ENCODE results near the gene SIK3. TPM values are rescaled to one million over a fixed set of nuclear protein-coding genes. Genes with fewer than 3 reads are reported as not detected.

Gene SIK3
- total RNA-seq, 1 donor from 2014 or later, result 54.6 TPM

DNA sequence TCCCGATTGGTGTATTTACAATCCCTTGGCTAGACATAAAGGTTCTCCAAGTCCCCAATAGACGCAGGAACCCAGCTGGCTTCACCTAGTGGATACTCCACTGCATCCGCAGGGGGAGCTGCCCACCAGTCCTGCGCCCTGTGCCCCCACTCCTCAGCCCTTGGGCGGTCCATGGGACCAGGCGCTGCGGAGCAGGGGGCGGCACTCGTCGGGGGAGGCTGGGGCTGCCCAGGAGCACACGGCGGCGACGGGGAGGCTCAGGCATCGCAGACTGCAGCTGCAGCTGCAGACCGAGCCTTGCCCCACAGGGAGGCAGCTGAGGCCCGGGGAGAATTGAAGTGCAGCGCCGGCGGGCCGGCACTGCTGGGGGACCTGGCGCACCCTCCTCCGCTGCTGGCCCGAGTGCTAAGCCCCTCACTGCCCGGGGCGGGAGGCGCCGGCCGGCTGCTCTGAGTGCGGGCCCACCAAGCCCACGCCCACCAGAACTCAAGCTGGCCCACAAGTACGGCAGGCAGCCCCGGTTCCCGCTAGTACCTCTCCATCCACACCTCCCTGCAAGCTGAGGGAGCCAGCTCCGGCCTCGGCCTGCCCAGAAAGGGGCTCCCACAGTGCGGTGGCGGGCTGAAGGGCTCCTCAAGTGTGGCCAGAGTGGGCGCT, 12.2 kb upstream of the SIK3 start:
- no peak for DNase-seq (ENCODE audit: low spot score)

DNA sequence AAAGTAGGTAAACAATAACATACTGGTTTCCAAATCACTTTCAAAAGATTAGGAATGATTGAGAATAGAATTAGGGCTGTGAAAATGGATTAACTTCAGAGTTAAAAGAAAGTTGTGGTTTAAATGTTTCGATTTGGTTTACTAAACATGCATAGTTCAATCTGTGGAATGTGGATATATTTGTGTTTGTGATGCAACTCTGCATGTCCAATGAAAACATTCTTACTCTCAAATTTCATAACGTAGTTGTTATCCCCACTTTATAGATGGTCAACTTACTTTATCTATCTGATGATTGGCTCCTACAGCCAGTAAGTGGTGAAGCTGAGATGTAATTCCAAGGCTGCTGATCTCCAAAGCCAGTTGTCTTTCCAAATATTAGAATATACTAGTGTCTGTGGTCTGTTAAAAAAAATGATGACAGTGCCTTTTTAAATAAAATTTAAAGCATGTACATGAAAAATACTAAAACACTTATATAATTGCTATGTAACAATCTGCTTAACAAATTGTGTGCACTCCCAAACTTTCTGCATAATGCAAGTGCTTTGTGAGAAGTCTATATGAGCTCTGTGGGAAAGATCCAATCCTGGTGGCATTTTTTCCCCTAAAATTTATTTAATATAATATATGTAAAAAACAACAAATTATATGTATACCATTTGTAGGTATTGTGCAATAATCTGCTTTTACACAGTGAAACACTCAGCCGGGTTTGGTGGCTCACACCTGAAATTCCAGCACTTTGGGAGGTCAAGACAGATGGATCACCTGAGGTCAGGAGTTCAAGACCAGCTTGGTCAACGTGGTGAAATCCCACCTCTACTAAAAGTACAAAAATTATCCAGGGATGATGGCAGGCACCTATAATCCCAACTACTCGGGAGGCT, 9.7 kb upstream of the SIK3 start:
- no peak for DNase-seq (ENCODE audit: low spot score)

DNA sequence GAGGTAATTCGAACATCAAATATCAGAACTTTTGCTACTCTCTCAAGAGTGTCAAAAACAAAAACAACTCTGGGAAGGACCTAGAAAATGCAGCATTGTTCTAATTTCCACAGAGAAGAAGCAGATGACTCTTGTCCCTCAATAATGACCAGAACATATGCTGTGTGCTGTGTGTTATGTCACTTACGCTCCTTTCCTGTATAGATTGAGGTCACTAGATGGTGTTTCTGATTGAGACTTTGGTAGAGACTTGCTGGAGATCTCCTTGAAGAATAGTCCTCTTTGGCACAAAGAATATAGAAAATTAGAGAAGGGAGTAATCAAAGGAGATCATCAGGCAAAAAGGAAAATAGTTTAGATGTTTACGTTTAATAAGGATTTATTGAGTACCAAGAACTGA, 2.3 kb upstream of the SIK3 start:
- no peak for DNase-seq (ENCODE audit: low spot score)

DNA sequence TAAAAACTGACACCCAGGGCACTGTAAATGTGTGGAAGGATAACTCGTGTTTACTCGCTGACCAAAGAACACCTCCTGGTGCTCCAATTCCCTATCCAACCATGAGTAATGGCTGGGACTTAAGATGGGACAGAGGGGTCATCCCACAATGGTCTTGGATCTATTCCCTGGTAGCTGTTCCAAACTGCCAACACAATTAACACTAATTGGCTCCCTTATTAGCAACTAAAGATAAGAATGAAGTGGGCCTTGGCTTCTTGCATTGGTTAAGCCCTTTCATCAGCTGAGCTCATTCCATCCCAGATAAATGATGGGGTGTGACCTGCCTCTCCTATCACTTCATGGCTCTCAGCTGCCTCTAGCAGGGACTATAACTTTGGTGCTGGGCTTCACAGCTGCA, 1.5 kb upstream of the SIK3 start:
- no peak for DNase-seq (ENCODE audit: low spot score)

DNA sequence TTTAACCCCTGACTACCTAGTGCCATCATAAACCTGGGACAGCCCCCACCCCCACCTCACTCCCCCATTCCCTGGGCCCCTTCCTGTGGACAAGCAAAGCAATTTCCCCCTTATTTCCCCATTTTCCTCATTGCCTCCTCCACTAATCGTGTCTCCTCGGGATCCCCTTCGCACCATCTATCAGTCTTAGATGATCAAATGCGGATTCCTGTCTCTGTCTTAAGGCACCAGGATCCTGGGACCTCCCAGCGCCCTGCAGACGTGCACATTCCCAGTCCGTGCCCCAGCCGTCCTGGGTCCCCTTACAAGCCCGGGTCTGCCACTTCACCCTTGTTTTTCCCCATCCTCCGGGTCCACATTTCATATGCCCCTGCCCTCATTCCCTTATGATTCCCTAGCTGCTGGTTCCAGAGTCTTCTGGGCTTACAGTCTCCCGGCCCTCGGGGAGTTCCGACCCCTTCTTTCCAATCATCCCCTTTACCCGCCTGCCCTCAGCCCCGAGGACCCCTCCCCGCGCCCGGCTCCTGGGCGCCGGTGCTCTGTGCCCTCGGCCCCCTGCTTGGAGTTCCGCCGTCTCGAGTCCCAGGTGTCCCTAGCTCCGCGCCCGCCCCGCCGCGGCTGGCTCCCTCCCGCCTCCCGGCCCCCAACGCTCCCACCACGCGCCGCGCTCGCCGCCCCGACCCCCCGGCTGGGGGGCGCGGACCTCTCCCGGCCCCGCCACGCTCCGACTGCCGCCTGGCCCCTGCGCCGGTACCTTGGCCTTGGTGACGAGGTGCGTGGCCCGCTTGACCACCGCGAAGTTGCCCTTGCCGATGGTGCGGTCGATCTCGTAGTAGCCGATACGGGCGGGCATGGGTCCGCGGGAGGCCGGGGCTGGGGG, 599 bp downstream of the SIK3 start:
- peak; percentile 25 for DNase-seq (ENCODE audit: low spot score)

DNA sequence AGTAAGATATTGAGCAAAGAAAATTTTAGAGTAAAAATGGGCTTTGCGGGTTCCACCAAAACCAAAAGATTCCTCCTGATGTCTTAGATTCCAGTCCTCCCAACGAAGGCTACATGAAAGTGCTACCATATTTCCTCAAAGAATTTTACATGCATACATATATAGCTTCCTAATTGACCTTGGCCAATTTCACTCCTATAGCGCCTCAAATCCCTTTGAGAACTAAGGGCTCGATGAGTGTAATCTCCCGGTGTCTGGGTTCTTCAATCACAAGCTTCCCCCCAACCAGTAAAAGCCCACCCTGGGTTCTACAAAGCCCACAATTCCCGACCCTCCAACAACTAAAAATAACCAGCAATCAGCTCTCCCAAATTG, 1.2 kb downstream of the SIK3 start:
- no peak for DNase-seq (ENCODE audit: low spot score)

DNA sequence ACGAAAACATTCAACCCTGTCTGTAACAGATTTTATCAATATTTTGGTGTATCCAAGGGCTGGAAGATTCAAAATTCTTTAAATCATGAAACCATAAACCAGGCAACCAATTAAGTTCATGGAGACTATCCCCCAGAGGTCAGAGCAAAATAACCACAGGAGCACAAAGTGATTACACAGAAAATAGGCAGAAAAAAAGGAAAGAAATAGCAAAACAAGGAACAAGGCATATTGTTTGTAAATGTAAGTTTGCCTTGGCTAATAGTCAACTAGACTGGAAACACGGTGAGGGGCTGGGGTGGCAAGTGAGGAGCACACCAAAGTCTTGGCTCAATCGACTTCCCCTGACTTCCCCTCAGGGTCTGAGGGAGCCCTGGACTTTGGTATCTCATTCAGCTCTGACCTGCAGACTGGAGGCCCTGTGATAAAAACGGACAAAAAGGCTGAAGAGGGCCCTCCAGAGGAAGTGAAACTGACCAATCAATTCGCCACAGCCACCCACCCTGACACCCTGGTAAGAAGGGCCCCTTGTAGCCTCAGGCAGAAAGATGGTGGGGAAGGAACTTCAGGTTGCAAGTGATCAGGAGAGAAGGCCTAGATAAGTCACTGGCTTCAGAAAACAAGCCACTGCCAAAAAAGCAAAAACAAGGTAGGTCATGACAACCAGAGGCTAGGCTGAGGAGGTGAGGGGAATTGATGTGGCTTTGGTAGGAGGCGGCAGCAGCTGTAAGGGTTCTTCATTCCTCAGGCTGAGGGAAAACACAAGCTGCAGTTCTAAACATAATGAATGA, 1.8 kb downstream of the SIK3 start:
- DNase-seq (ENCODE audit: low spot score), result no peak

DNA sequence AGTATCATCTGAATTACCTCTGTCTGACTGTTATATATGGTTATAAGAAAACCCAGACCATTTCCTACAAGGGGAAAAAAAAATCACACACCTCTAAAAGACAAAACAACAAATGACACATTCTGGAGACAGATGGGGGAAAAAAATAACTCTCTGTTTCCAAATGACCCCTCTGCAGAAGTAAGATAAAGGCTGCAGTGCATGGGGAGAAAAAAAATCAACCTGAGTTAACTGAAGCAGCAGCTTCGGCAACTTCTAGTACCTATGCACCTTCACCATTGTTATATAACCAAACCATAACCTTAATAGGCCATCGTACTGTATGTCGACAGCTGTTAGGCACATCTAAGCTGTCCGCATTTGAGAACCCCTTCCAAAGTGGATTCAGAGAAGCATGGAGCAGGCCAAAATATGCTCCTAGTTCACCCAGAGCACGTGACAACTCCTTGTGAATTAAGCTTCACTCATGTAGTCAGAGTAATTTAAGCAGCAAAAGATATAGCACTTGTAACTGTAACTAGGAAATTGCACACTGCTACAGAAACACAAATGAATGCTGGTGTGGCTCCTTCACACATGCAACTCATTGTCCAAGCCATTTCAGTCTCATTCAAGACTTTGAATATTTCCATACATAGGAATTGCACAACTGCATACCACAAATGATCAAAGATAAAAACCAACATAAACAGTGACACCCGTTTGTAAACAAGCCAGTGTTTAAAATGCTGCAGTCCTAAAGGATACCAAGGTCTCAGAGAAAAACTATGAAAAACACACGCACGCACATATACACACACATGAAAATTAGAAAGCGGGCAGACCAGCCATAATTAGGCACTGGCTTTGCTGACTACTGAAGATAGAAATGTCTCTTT, 2.7 kb downstream of the SIK3 start:
- DNase-seq (ENCODE audit: low spot score), result no peak

DNA sequence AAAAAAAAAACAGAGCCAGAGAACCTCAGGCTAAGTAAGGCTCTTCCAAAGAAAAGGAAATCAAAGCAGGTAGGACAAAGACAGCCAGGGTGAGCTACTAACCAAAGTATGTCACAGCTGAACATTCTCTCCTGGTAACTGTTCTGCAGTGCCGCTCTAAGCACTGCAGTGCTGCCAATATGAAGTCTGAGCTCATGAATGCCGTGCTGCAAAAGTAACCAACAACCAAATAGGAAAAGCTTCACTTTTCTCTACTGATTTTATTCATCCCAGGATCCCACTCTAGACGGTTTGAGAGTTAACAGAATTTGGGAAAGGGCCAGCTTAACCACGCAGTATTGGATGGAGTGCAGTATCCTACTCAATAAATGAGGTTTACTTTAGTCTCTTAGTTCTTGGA, 3.5 kb downstream of the SIK3 start:
- DNase-seq (ENCODE audit: low spot score), result no peak

DNA sequence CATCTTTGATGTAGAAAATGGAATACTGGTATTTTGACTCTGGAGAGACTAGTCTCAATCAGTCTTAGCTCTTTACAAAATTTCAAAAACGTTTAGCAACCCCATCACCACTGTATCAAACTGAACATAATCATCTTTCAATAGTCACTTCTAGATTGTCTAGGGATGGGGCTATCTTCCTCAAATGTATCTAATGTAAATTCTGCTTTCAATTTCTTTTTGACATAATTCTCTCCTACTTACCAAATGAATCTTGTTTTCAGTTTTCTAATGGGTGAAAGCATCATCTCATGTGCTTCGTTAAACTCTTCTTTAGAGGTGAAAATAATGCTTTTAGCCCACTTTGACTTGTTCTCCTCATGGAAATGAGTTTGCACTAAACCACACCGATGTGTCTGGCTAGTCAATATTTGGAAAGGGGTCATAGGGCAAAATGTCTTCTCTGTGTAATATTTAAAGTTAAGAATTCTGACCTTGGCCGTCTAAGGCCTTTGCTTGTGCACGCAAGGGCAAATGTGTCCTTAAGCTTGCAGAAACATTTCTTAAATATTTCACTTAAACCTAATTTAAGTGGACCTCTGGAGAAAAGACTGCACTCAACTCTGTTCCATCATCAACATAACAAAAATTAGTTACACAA, 5.2 kb downstream of the SIK3 start:
- DNase-seq (ENCODE audit: low spot score), result no peak

DNA sequence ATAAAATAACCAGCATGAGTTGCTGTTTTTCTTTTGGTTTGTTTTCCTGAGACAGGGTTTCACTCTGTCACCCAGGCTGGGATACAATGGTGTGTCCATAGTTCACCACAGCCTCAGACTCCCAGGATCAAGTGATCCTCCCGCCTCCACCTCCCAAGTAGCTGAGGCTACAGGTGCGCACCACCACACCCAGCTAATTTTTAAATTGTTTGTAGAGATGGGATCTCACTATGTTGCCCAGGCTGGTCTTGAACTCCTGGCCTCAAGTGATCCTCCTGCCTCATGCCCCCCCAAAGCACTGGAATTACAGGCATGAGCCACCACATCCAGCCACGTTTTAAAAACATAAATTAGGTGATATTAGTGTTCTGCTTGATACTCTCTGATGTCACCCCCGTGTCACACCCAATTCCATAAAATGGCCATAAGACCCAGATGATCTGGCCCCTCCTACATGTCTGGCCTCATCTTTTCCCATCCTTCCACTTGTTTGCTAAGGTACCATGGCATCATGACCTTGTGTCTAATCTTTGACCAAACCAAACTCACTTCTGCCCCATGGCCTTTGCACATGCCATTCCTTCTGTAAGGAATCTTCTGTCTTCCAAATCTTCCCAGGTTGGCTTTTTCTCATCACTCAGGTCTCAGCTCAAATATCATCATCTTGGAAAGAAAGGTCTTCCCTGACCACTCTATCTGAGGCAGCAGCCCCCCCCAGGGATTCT, 6.3 kb downstream of the SIK3 start:
- no peak for DNase-seq (ENCODE audit: low spot score)

DNA sequence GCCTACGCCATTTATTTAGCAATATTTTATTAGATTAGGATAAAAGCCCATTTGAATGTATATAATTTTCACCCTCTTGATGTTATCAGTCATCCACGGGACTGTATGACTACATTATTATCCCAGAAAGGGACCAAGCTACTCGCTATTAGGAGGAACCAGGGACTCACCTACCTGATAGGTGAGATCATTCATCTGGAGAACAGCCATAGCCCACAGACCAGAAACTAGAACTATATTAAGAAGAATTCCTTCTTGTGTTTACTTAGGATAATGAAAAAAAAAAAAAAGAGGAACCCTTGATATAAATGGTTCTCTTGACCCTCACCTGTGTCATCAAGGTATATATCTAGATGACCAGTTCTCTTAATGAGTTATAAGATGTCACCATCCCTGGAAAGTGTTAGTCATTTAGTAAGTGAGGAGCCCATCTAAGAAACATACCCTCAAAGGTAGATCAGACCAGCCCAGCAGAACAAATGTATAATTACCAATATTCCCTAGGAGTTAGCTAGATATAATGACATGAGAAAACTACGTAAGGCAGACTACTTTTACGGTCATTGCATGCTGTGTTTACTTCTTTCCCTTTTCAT, 8.0 kb downstream of the SIK3 start:
- no peak for DNase-seq (ENCODE audit: low spot score)

DNA sequence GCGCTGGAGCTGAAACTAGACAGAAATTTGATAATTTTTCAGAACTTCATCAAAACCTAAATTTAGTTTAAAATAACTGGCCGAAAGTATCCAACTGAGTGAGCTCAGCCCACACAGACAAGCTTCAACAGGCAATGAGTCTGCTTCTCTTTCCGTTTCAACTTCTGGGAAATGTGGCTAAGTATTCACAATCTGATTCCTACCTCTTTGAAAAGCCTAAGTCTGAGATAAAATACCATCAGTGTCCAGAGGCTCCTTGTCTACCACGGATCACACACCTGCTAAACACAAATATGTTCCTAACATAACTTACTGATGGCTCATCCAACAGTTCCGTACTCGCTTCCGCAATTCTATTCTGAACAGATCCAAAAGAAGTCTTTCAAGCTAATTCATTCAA, 8.5 kb downstream of the SIK3 start:
- no peak for DNase-seq (ENCODE audit: low spot score)

DNA sequence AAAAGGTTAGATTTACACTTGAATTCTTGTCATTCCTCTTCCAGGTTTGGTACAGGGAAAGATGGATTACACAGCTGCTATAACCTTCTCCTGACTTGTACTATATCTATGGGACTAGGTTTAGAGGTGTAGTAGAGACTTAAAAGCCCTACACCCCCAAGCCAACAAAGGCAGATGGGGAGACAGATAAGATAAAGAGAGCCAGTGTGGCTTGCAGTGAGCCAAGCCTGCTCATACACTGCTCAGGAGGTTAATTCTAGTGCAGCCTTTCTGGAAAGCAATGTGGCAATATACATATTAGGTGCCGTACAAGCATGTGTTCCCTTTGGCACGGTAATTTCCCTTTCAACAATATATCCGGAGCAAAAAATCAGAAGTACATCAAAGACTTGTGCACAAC, 10.8 kb downstream of the SIK3 start:
- DNase-seq (ENCODE audit: low spot score), result no peak

DNA sequence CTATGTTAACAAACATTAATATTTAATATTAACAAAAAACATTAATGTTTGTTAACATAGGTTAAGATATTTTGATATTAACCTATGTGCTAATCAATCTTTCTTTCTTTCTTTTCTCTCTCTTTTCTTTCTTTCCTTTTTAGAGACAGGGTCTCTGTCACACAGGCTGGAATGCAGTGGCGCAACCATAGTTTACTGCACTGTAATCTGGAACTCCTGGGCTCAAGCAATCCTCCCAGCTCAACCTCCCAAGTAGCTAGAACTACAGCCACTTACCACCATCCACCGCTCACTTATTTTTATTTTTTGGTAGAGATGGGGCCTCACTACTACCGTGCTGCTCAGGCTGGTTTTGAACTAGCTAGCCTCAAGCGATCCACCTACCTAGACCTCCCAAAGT, 13.2 kb downstream of the SIK3 start:
- DNase-seq (ENCODE audit: low spot score), result no peak

DNA sequence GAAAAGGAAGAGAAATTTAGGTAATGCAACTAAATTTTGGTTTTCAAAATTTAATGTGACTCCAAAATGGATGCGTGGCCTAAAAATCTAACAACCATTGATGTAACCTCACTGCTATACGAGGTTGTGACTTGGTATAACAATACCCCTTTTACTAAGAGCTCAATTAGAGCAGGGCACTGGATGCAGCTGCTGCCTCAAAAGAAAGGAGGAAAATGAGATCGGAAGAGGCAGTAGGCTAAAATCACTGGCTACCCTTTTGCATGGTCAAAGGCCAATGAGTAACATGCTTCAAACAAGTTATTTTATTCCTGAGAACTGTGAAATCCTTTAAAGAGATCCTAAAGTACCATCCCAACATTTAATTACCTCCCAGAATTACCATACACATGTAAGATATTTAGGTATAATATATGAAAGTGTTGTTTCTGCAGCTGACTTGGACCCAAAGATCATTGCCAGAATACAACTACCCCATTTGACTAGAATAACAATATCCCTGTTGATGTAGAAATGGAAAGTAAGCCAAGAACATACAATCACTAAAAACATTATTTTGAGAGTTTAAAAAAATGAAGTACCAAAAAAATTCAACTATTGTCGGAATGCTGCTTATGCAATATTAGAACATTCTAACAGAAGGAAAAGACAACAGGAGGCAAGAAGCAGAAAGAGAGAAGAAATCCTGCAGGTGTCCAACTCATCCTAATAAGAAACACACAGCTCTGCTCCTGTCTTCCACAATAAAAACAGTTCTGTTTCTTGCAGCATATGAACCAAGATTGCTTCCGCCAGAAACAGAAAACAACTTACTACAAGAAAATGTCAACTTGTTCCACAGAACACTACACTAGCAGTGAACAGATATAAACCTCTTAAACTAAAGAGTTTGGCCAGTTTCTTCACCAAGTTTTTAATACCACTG, 15.0 kb downstream of the SIK3 start:
- no peak for DNase-seq (ENCODE audit: low spot score)

DNA sequence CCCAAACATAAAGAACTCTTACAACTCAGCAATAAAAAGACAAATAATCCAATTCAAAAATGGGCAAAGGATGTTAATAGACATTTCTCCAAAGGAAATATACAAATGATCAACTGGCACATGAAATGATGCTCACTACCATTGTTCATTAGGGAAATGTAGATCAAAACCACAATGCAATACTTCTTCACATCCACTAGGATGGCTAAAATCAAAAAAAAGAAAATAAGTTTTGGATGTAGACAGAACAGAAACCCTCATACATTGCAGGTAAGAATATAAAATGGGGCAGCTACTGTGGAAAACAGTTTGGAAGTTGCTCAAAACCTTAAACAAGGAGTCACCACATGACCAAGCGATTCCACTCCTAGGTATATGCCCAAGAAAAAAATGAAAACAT, 16.3 kb downstream of the SIK3 start:
- DNase-seq (ENCODE audit: low spot score), result no peak

DNA sequence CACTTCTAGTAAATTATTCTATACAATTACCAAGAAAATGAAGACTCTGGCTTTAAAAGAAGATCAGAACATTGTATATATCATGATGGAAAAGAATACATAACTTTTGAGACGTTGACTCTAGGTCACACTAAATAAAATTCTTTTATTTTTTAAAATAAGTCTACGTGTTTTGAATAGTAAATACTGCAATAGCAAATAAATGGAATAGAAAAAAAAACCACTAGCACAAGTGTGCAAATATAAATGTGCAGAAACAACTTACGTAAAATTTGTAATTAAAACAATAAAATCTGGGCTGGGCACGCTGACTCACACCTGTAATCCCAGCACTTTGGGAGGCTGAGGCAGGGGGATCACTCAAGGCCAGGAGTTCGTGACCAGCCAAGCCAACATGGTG, 17.9 kb downstream of the SIK3 start:
- DNase-seq (ENCODE audit: low spot score), result no peak

Data from mucosa of gallbladder (tissue), 1 donor.